DOHH2 (cell line): ENCODE measurements around the gene ONECUT1.

Source experiments
- H3F3A ChIP-seq: fragments of 200-600 bp; sonication (generic), shearing (Covaris generic); 2 replicates; pipeline ENCODE4 v1.6.0; 2016; ENCODE audit warnings: antibody characterized with exemption, mild to moderate bottlenecking; ENCODE audit not compliant: control insufficient read depth, insufficient read depth
- H3K27ac ChIP-seq: fragments of 200-600 bp; sonication (generic); 2 replicates; pipeline ENCODE4 v1.5.1; 2014; ENCODE audit warnings: low read depth, mild to moderate bottlenecking, low read length, moderate library complexity
- H3K27me3 ChIP-seq: fragments of 200-600 bp; sonication (generic); 2 replicates; pipeline ENCODE4 v1.6.1; 2014; ENCODE audit warnings: mild to moderate bottlenecking, low read length, mixed read lengths; ENCODE audit not compliant: control insufficient read depth
- H3K36me3 ChIP-seq: fragments of 200-600 bp; sonication (generic); 2 replicates; pipeline ENCODE4 v1.6.1; 2014; ENCODE audit warnings: mild to moderate bottlenecking, low read length, moderate library complexity, mixed read lengths; ENCODE audit not compliant: control insufficient read depth
- H3K4me1 ChIP-seq: fragments of 200-600 bp; sonication (generic); 2 replicates; pipeline ENCODE4 v1.6.1; 2014; ENCODE audit warnings: mild to moderate bottlenecking, low read length, mixed read lengths; ENCODE audit not compliant: control insufficient read depth
- H3K4me2 ChIP-seq: fragments of 200-600 bp; sonication (generic); 2 replicates; pipeline ENCODE4 v1.6.0; 2014; ENCODE audit warnings: mild to moderate bottlenecking, low read length, moderate library complexity
- H3K4me3 ChIP-seq: fragments of 200-600 bp; sonication (generic); 2 replicates; pipeline ENCODE4 v1.5.1; 2014; ENCODE audit warnings: mild to moderate bottlenecking, low read length, mixed read lengths
- H3K79me2 ChIP-seq: fragments of 200-600 bp; sonication (generic); 2 replicates; pipeline ENCODE4 v1.6.1; 2014; ENCODE audit warnings: mild to moderate bottlenecking, low read length, mixed read lengths; ENCODE audit not compliant: control insufficient read depth
- H3K9me2 ChIP-seq: fragments of 200-600 bp; sonication (generic); replicated peaks from 2 replicates; pipeline ENCODE4 v1.6.1; 2014; ENCODE audit warnings: mild to moderate bottlenecking, low read length, mixed read lengths; ENCODE audit not compliant: control insufficient read depth
- H3K9me3 ChIP-seq: fragments of 200-600 bp; sonication (generic); 2 replicates; pipeline ENCODE4 v1.6.1; 2014; ENCODE audit warnings: antibody characterized with exemption, low read length, mixed read lengths; ENCODE audit not compliant: control insufficient read depth, insufficient read depth
- H4K20me1 ChIP-seq: fragments of 200-600 bp; sonication (generic); 2 replicates; pipeline ENCODE4 v1.6.0; 2014; ENCODE audit warnings: low read depth, mild to moderate bottlenecking, antibody characterized with exemption, low read length, moderate library complexity; ENCODE audit not compliant: control insufficient read depth, insufficient read depth
- EZH2phosphoT487 ChIP-seq: fragments of 200-600 bp; sonication (generic); IDR thresholded peaks from 2 replicates; pipeline ENCODE4 v1.6.1; 2017; ENCODE audit warnings: borderline replicate concordance, mild to moderate bottlenecking, antibody characterized with exemption, low read length, moderate library complexity, mixed read lengths
- TF ChIP-seq, protein P1 (sequence below): fragments of 200-600 bp; sonication (generic); IDR thresholded peaks from one replicate; pipeline ENCODE4 v1.5.1; 2014; ENCODE audit warnings: antibody characterized with exemption, mild to moderate bottlenecking, low read depth, low read length; ENCODE audit not compliant: poor library complexity, severe bottlenecking

Gene ONECUT1

GRCh38 chr15:52715411-52715810 lies 74.7 kb downstream of the ONECUT1 start:
- Histone ChIP-seq H3K4me3 (no peak overlapping the region), H3K27me3 (no peaks in the 10 kb centered on the region), H3K4me2 (no peak overlapping the region), H3K9me2 (no peaks in the 10 kb centered on the region), H3K79me2 (no peaks in the 10 kb centered on the region), H3F3A (peaks cover 5% of the 10 kb centered on the region), H3K4me1 (peaks cover 7% of the 10 kb centered on the region), H4K20me1 (no peaks in the 10 kb centered on the region), H3K36me3 (peaks cover 3% of the 10 kb centered on the region), H3K9me3 (no peaks in the 10 kb centered on the region), H3K27ac (no peak overlapping the region)
- TF ChIP-seq, protein P1, sequence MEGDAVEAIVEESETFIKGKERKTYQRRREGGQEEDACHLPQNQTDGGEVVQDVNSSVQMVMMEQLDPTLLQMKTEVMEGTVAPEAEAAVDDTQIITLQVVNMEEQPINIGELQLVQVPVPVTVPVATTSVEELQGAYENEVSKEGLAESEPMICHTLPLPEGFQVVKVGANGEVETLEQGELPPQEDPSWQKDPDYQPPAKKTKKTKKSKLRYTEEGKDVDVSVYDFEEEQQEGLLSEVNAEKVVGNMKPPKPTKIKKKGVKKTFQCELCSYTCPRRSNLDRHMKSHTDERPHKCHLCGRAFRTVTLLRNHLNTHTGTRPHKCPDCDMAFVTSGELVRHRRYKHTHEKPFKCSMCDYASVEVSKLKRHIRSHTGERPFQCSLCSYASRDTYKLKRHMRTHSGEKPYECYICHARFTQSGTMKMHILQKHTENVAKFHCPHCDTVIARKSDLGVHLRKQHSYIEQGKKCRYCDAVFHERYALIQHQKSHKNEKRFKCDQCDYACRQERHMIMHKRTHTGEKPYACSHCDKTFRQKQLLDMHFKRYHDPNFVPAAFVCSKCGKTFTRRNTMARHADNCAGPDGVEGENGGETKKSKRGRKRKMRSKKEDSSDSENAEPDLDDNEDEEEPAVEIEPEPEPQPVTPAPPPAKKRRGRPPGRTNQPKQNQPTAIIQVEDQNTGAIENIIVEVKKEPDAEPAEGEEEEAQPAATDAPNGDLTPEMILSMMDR, result no peak
- no peak for TF ChIP-seq EZH2phosphoT487

DNA sequence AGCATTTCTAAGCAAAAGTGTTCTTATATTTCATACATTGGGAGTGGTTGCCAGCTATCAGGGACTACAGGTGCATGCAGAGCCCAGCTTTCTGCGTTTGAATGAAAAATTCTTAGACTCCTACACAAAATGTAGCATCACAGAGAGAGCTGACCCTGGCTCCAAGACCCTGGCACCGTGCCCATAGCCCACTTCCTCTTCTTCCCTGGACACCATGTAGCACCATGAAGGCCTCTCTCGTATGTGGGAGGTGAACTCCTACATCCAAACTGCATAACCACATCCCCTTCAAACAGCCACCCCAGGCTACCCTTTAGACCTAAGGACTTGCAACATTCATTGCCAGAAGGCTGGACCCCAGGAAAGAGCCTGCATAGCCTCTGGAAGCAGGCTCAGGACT lies 75.2 kb downstream of the ONECUT1 start:
- Histone ChIP-seq H3K27ac (no peak overlapping the region), H3F3A (peaks cover 9% of the 10 kb centered on the region), H3K36me3 (peaks cover 3% of the 10 kb centered on the region), H3K4me3 (no peak overlapping the region), H3K4me1 (peaks cover 12% of the 10 kb centered on the region), H3K4me2 (no peak overlapping the region), H3K79me2 (no peaks in the 10 kb centered on the region), H4K20me1 (no peaks in the 10 kb centered on the region), H3K9me2 (no peaks in the 10 kb centered on the region), H3K27me3 (no peaks in the 10 kb centered on the region), H3K9me3 (no peaks in the 10 kb centered on the region)
- TF ChIP-seq EZH2phosphoT487, result no peak
- TF ChIP-seq, protein P1, result no peak

DNA sequence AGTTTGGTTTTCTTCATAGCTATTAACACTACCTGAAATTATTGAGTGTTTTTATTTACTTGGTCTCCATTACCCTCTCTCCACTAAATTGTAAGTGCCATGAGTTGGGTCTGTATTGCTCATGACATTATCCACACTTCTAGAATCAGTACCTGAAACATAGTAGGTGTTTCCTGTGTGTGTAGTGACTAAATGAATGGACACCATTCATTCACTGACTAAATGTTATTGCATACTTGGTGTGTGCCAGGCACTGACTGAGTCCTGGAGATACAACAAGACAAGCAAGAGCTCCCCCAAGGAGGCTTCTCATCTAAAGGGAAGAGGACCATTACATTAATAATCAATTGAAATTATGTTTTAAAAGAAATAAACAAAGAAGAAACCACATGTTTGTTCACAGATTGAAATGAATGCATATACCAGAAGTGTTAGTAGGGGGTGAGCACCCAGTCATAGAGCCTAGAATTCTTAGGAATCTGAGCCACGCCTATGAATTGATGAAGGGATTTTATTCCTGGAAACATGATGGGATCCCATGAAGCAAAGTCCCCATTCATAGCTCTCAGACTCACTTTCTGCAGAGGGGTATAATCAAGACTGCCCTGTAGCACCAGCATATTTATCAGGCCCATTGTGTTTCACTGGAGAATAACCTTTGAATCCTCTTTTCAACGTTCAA lies 79.3 kb downstream of the ONECUT1 start:
- peak overlapping the region; percentile 75 for H3K4me2 ChIP-seq
- H3K9me2 ChIP-seq, result no peaks in the 10 kb centered on the region
- H3K27me3 ChIP-seq, result no peaks in the 10 kb centered on the region
- H3F3A ChIP-seq, result peaks cover 23% of the 10 kb centered on the region
- H3K9me3 ChIP-seq, result no peaks in the 10 kb centered on the region
- H3K36me3 ChIP-seq, result peaks cover 3% of the 10 kb centered on the region
- peaks cover 24% of the 10 kb centered on the region for H3K79me2 ChIP-seq
- TF ChIP-seq EZH2phosphoT487, result no peak
- TF ChIP-seq, protein P1, result no peak
- peaks cover 51% of the 10 kb centered on the region for H3K4me1 ChIP-seq
- H4K20me1 ChIP-seq, result no peaks in the 10 kb centered on the region
- H3K27ac ChIP-seq, result peak overlapping the region; percentile 81
- H3K4me3 ChIP-seq, result peak overlapping the region; percentile 85
